ENCODE measurements around the gene LILRB4. TPM values are rescaled to one million over a fixed set of nuclear protein-coding genes. Genes with fewer than 3 reads are reported as not detected.
"Not testable (repeated sequence)": the region's sequence is repeated elsewhere in the genome, so short reads cannot be mapped to it uniquely, and the experiment has no call there.

The LILRB4 gene
- 10 to 100 TPM in 1 of 2 donors, 1 to 10 TPM in 1; 5.7 to 11.8 TPM for total RNA-seq
- long read RNA-seq, partial matches to known transcripts = 1 of 2 reads
- long read RNA-seq, other reads (novel, unspliced or antisense) = 1 of 2 reads

- DNase-seq = peak; percentile 36
- ATAC-seq = peak; percentile 15 to 87
- intact Hi-C loops (cut with DNase I) = no loop called here
Observed at GRCh38 chr19:54662730-54663129, at the start of gene LILRB4. Gene LILRB4 (plus strand): TSS chr19:54662985. CDS start chr19:54663034, 49 bp downstream.

DNA sequence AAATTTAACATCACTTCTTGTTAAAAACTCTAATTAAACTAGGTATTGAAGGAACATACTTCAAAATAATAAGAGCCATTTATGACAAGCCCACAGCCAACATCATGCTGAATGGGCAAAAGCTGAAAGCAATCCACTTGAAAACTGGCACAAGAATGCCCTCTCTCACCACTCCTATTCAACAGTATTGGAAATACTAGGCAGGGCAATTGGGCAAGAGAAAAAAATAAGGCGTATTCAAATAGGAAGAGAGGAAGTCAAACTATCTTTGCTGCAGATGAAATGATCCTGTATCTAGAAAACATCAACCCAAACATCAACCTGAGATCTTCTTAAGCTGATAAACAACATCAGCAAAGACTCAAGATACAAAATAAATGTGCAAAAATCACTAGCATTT lies 48.1 kb upstream of the LILRB4 start:
- DNase-seq (no peak), ATAC-seq (no peak)
- intact Hi-C loops (cut with DNase I) = no loop called here

DNA sequence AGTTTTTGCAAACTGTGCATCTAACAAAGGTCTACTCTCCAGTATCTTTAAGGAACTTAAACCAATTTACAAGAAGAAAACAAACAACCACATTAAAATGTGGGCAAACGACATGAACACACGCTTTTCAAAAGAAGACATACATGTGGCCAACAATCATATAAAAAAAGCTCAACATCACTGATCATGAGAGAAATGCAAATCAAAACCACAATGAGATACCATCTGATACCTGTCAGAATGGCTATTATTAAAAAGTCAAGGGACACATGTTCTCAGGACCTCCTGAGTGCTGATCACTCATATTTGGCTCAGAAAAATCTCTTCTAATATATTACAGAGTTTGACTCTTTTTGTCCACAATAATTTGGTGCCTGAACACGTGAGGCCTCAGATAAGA lies 46.7 kb upstream of the LILRB4 start:
- DNase-seq (no peak), ATAC-seq (no peak)
- intact Hi-C loops (cut with DNase I) = no loop called here

DNA sequence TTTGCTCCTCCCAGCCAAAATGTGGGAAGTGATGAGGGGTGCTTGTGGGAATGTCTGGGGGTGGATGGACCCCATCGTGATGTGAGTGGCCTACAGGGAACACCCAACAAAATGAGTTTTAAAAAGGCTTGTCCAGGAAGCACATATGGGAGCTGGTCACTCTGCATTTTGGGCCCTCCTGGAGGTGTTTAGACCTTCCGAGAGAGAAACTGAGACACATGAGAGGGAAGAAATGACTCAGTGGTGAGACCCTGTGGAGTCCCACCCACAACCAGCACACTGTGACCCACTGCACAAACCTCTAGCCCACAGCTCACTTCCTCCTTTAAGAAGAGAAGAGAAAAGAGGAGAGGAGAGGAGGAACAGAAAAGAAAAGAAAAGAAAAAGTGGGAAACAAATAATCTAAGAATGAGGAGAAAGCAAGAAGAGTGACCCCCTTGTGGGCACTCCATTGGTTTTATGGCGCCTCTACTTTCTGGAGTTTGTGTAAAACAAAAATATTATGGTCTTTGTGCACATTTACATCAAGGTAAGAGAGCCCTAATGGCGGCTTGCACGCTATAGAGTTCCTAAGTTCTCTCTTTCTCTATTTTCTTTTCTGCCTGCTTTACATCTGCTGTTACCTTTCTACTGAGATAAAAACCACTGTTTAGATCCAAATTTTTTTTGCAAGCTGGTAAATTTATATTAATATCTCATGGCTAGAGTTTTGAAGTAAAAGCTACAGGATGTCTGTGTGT lies 45.8 kb upstream of the LILRB4 start:
- intact Hi-C loops (cut with DNase I) = no loop called here
- DNase-seq (no peak), ATAC-seq (no peak)

GRCh38 chr19:54620464-54620863 lies 42.3 kb upstream of the LILRB4 start:
- intact Hi-C loops (cut with DNase I) = no loop called here
- no peak for DNase-seq
- no peak for ATAC-seq

DNA sequence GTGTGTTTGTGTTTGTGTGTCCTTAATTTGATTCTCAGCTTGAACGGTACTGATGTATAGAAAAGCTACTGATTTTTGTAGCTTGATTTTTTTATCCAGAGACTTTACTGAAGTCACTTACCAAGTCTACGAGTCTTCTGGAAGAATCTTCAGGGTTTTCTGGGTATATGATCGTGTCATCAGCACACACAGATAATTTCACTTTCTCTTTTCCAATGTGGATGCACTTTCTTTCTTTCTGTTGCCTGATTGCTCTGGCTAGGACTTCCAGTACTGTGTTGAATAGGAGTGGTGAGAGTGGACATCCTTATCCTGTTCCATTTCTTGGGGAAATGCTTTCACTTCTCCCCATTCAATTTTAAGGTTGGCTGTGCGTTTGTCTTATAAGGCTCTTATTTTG lies 40.4 kb upstream of the LILRB4 start:
- ATAC-seq = no peak
- intact Hi-C loops (cut with DNase I) = no loop called here
- no peak for DNase-seq

DNA sequence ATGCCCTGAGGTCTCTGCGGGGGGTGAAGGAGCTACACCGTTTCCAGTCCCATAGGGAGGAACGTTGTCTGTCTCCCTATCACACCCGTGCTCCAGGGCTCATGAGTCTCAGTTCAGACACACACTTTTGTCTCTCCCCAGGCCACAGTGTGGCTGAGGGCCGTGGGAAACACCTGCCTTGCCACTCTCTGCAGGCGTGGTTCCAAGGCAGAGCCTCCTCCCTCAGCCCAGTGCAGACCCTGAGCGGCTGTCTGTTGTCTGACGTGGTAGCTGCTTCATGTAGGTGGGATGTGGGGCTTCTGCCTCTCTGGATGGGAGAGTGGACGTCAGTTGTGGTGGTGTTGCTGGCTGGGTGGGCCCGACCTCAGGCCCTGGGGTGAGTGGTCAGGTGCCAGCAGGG lies 38.6 kb upstream of the LILRB4 start:
- intact Hi-C loops (cut with DNase I); DNase-seq; ATAC-seq: not testable (repeated sequence)

DNA sequence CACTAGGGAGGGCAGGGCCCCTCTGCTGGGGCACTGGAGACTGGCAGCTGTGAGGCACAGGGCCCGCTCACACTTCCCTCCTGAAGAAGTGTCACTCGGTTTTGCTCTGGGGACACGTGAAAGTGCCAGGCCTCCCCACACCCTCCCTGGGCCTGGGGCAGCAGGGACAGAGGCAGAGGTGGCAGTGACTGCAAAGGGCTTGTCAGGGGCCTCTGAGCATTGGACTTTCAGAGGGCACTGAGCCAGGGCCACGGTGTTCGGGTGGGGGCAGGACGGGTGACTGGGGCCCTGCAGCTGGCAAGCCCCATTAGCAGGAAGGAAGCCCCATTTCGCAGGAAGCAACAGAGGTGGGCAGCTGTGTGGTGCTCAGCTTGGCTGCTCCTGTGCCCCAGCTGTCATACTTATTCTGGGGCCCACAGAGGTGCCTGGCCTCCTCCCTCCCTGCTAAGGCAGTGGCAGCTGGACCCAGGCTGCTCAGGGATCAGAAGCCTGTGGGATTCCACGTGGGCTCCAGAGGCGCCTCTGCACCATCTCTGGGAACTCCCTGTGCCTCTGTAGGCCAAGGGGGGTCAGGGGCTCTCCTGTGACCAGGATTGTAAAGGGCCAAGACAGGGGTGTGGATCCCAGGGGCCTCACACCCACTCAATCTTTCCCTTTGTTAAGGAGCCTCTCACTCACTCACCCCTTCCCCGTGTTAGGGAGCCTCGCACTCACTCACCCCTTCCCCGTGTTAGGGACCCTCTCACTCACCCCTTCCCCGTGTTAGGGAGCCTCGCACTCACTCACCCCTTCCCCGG lies 37.7 kb upstream of the LILRB4 start:
- intact Hi-C loops (cut with DNase I); ATAC-seq; DNase-seq: not testable (repeated sequence)

GRCh38 chr19:54626757-54627156 lies 36.0 kb upstream of the LILRB4 start:
- ATAC-seq = no peak
- no peak for DNase-seq
- intact Hi-C loops (cut with DNase I) = no loop called here

- ATAC-seq; intact Hi-C loops (cut with DNase I); DNase-seq: not testable (repeated sequence)
Observed at GRCh38 chr19:54627912-54628311, 34.9 kb upstream of the LILRB4 start.

- ATAC-seq = peak in 1 of 2 donors; percentile 55
- DNase-seq; intact Hi-C loops (cut with DNase I): not testable (repeated sequence)
Observed at GRCh38 chr19:54630262-54630661, 32.5 kb upstream of the LILRB4 start, which contains the start of gene LILRB1. Gene LILRB1 (plus strand): TSS chr19:54630484. CDS start chr19:54631074, 590 bp downstream.

DNA sequence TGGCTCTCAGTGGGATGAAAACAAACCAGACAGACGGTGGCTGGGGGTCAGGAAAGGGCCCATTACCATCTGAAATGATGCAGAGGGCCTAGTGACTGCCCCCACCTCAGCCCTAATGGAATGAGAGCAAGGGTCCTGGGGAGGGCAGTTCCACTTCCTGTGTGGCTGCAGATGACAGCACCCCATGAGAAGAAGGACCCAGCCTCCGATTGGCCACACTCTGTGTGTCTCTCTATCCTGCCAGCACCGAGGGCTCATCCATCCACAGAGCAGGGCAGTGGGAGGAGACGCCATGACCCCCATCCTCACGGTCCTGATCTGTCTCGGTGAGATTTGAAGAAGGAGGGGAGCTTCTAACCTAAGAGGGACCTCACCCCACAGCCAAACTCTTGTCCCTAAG lies 32.0 kb upstream of the LILRB4 start:
- DNase-seq (no peak), ATAC-seq (peak in 1 of 2 donors; percentile 53)
- intact Hi-C loops (cut with DNase I) = no loop called here

- DNase-seq; ATAC-seq; intact Hi-C loops (cut with DNase I): not testable (repeated sequence)
Observed at GRCh38 chr19:54631489-54632337, 31.1 kb upstream of the LILRB4 start.

- intact Hi-C loops (cut with DNase I); DNase-seq; ATAC-seq: not testable (repeated sequence)
Observed at GRCh38 chr19:54632517-54632916, 30.3 kb upstream of the LILRB4 start.

DNA sequence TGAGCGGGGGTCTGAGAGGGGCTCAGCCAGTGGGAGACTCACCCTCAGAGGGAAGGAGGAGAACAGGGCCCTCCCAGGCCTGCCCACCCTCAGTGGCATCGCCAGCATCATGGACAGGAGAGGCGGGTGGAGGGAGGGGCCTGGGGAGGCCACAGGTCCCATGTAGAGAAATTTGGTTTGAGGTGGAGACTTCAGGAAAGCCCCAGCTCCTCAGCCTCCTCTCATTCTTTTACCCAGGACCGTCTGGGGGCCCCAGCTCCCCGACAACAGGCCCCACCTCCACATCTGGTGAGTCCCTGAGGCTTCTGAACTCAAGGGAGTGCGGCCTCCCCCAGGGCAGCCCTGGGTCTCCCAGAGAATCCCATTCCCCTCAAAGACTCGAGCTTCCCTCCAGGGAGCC lies 29.4 kb upstream of the LILRB4 start:
- ATAC-seq (no peak), DNase-seq (no peak)
- intact Hi-C loops (cut with DNase I) = no loop called here

DNA sequence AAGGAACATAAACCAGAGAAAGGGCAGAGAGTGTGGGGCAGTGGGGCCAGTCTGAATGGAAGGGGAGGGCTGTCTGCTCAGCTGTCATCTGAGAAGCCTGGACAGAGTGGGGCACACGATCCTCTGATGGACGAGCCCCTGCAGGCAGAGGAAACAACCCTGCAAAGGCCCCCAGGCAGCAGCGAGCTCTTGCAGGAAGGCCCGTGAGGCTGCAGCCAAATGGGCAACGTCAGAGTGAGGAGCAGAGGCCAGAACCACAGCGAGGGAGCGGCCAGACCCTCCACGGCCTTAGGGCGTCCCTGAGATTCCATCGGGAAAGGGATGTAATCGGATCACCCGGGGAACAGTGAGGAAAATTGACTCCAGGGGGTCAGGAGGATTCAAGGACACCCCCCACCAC lies 26.7 kb upstream of the LILRB4 start:
- ATAC-seq; DNase-seq; intact Hi-C loops (cut with DNase I): not testable (repeated sequence)

DNA sequence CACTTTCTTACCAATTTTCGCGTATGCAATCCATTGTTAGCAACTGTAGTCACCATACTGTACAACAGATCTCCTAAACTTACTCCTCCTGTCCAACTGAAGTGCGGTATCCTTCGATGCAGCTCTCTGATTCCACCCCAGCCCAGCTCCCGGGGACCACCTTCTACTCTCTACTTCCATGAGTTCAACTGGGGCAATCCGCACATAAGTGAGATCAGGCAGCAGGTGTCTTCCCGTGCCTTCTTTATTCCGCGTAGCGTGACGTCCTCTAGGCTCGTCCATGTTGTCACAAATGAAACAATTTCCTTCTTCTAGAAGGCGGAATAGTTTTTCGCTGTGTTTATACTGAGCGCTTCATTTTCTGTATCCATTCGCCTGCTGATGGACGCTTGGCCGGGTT lies 24.1 kb upstream of the LILRB4 start:
- ATAC-seq (no peak), DNase-seq (no peak)
- intact Hi-C loops (cut with DNase I) = no loop called here

GRCh38 chr19:54642953-54643352 lies 19.8 kb upstream of the LILRB4 start:
- peak in 1 of 2 donors; percentile 52 for ATAC-seq
- intact Hi-C loops (cut with DNase I); DNase-seq: not testable (repeated sequence)

DNA sequence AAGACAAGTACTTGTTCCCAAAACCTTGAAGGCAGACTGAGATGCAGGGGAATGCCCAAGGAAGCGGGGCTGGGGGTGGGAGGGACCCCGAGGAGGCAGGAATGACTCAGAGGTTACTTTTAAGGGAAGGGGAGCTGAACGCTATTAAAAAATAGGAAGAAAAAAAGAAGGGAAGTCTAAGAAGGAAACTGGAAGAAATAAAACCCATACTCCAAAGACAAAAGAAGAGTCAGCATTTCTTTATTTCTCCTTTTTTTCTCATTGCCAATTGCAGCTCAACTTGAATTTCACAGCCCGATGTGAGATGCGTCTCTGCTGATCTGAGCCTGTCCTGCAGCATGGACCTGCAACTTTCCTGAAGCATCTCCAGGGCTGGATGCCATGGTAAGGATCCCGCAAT lies 19.2 kb upstream of the LILRB4 start:
- DNase-seq; intact Hi-C loops (cut with DNase I): not testable (repeated sequence)
- peak; percentile 38 to 80 for ATAC-seq
